CD8-positive, alpha-beta memory T cell (primary cell): ENCODE data around the gene KLF18. TPM values are rescaled to one million over a fixed set of nuclear protein-coding genes. Genes with fewer than 3 reads are reported as not detected.

Source experiments
- CTCF ChIA-PET: fragments of 350-600 bp; sonication (Branson Sonifier 250); formaldehyde crosslinking; loops from one replicate; lab custom pipeline; 2021; ENCODE audit warnings: antibody characterized with exemption; lab: Charles Lee
- POLR2A ChIA-PET: fragments of 350-600 bp; sonication (Branson Sonifier 250); formaldehyde crosslinking; loops from one replicate; lab custom pipeline; 2021; ENCODE audit warnings: antibody characterized with exemption; lab: Charles Lee
- DNase-seq, 5 donors: peaks; one replicate each; pipeline versions ENCODE4 v3.0.0 to v3.0.0-alpha.2; 2020 to 2022; ENCODE audit warnings: mixed read lengths in 1 of 5
- H3K27ac ChIP-seq: one replicate; pipeline ENCODE4 v1.7.0; 2013; ENCODE audit warnings: low read depth, mild to moderate bottlenecking, low read length, moderate library complexity
- H3K27me3 ChIP-seq: 2 replicates; pipeline ENCODE4 v1.7.0; 2013; ENCODE audit warnings: low read length, mild to moderate bottlenecking; ENCODE audit not compliant: insufficient read depth, poor library complexity, severe bottlenecking
- H3K36me3 ChIP-seq: 2 replicates; pipeline ENCODE4 v1.7.0; 2013; ENCODE audit warnings: mild to moderate bottlenecking, low read length, moderate library complexity; ENCODE audit not compliant: insufficient read depth
- H3K4me1 ChIP-seq: 2 replicates; pipeline ENCODE4 v1.7.0; 2013; ENCODE audit warnings: mild to moderate bottlenecking, low read length, moderate library complexity; ENCODE audit not compliant: insufficient read depth
- H3K4me3 ChIP-seq: 2 replicates; pipeline ENCODE4 v1.7.0; 2013; ENCODE audit warnings: mild to moderate bottlenecking, low read length
- H3K9me3 ChIP-seq: 2 replicates; pipeline ENCODE4 v1.7.0; 2013; ENCODE audit warnings: mild to moderate bottlenecking, low read length
- H3K27ac Mint-ChIP-seq, 8 donors: one replicate each; pipeline ENCODE4 v1.8.0; 2020 to 2021; ENCODE audit warnings: mixed read lengths in 8 of 8, mild to moderate bottlenecking in 6 of 8, inconsistent platforms in 3 of 8, moderate library complexity in 3 of 8
- H3K27me3 Mint-ChIP-seq, 2 donors: one replicate each; pipeline ENCODE4 v1.8.0; 2020 to 2021; ENCODE audit warnings: mixed read lengths in 2 of 2, mild to moderate bottlenecking in 1 of 2, moderate library complexity in 1 of 2
- H3K36me3 Mint-ChIP-seq, 3 donors: one replicate each; pipeline ENCODE4 v1.8.0; 2020 to 2021; ENCODE audit warnings: mixed read lengths in 3 of 3, inconsistent platforms in 1 of 3, mild to moderate bottlenecking in 1 of 3
- H3K4me1 Mint-ChIP-seq, 3 donors: one replicate each; pipeline ENCODE4 v1.8.0; 2020 to 2021; ENCODE audit warnings: mixed read lengths in 3 of 3, inconsistent platforms in 1 of 3, mild to moderate bottlenecking in 1 of 3
- H3K4me3 Mint-ChIP-seq, 7 donors: one replicate each; pipeline ENCODE4 v1.8.0; 2020 to 2021; ENCODE audit warnings: mixed read lengths in 7 of 7, mild to moderate bottlenecking in 6 of 7, moderate library complexity in 4 of 7, inconsistent platforms in 2 of 7
- H3K9me3 Mint-ChIP-seq, 5 donors: one replicate each; pipeline ENCODE4 v1.8.0; 2020 to 2022; ENCODE audit warnings: mixed read lengths in 5 of 5, mild to moderate bottlenecking in 3 of 5, moderate library complexity in 2 of 5, inconsistent platforms in 1 of 5
- polyA plus RNA-seq: library from polyadenylated mRNA; unstranded; fragments of 300-500 nt; fragmentation: Illumina TruSeq; gene quantifications from one replicate; pipeline ENCODE4 v1.2.3, GENCODE V29; 2021
- total RNA-seq, 2 experiments: library from RNA; stranded (reverse); gene quantifications; one replicate each; pipeline ENCODE4 v1.2.3, GENCODE V29; 2021

Gene KLF18
- total RNA-seq (not detected), polyA plus RNA-seq (not detected)

GRCh38 chr1:44141531-44141930 lies at the start of gene KLF18:
KLF18 (minus strand) TSS chr1:44141631; CDS start chr1:44141631, 0 bp downstream.
- DNase-seq: no peak
- H3K27ac Mint-ChIP-seq: no peak within 1 kb of the TSS
- POLR2A ChIA-PET: no interaction called here

GRCh38 chr1:44174630-44175029 lies 33.2 kb upstream of the KLF18 start:
- Histone ChIP-seq H3K27me3 (no peaks in the 10 kb centered on the region), H3K4me1 (no peaks in the 10 kb centered on the region), H3K27ac (no peak overlapping the region), H3K4me3 (no peak overlapping the region), H3K36me3 (no peaks in the 10 kb centered on the region), H3K9me3 (no peaks in the 10 kb centered on the region)
- ChIA-PET CTCF (no interaction called here), POLR2A (no interaction called here)
- Mint-ChIP-seq H3K4me1 (peaks cover 0 to 2% (median 0%) of the 10 kb centered on the region in 3 donors), H3K9me3 (peaks cover 0 to 3% (median 0%) of the 10 kb centered on the region in 5 donors), H3K4me3 (no peak overlapping the region), H3K27me3 (peaks cover 15 to 30% of the 10 kb centered on the region in 2 donors), H3K27ac (no peak overlapping the region), H3K36me3 (no peaks in the 10 kb centered on the region)
- DNase-seq: no peak

More at GRCh38 chr1:44141531-44141930, at the start of gene KLF18:
- Mint-ChIP-seq H3K9me3 (peaks cover 11 to 26% (median 20%) of the 10 kb centered on the region in 5 donors), H3K27me3 (peaks cover 16 to 33% of the 10 kb centered on the region in 2 donors), H3K4me1 (no peaks in the 10 kb centered on the region), H3K36me3 (peaks cover 0 to 16% (median 1%) of the 10 kb centered on the region in 3 donors), H3K4me3 (no peak within 1 kb of the TSS)
- Histone ChIP-seq H3K27me3 (no peaks in the 10 kb centered on the region), H3K36me3 (no peaks in the 10 kb centered on the region), H3K27ac (no peak within 1 kb of the TSS), H3K9me3 (no peaks in the 10 kb centered on the region), H3K4me3 (no peak within 1 kb of the TSS), H3K4me1 (no peaks in the 10 kb centered on the region)
- CTCF ChIA-PET: no interaction called here

GRCh38 chr1:44170281-44170823 lies 28.9 kb upstream of the KLF18 start:
- ChIA-PET POLR2A (no interaction called here), CTCF (no interaction called here)
- Mint-ChIP-seq H3K4me1 (peaks cover 4 to 7% (median 5%) of the 10 kb centered on the region in 3 donors), H3K9me3 (peaks cover 8 to 16% (median 10%) of the 10 kb centered on the region in 5 donors), H3K4me3 (no peak overlapping the region), H3K36me3 (no peaks in the 10 kb centered on the region), H3K27me3 (peaks cover 18 to 46% of the 10 kb centered on the region in 2 donors), H3K27ac (no peak overlapping the region)
- Histone ChIP-seq H3K9me3 (no peaks in the 10 kb centered on the region), H3K27me3 (no peaks in the 10 kb centered on the region), H3K36me3 (no peaks in the 10 kb centered on the region), H3K27ac (no peak overlapping the region), H3K4me1 (no peaks in the 10 kb centered on the region), H3K4me3 (no peak overlapping the region)
- DNase-seq: no peak

- Histone ChIP-seq H3K4me3 (no peak overlapping the region), H3K9me3 (no peaks in the 10 kb centered on the region), H3K27ac (no peak overlapping the region), H3K4me1 (no peaks in the 10 kb centered on the region), H3K36me3 (no peaks in the 10 kb centered on the region), H3K27me3 (no peaks in the 10 kb centered on the region)
- H3K27me3 Mint-ChIP-seq: peaks cover 15 to 43% of the 10 kb centered on the region in 2 donors
- peaks cover 4 to 7% (median 5%) of the 10 kb centered on the region in 3 donors for H3K4me1 Mint-ChIP-seq
- H3K4me3 Mint-ChIP-seq: no peak overlapping the region
- H3K27ac Mint-ChIP-seq: no peak overlapping the region
- no peak for DNase-seq
- ChIA-PET CTCF (no interaction called here), POLR2A (no interaction called here)
- H3K36me3 Mint-ChIP-seq: peaks cover 0 to 5% (median 3%) of the 10 kb centered on the region in 3 donors
- peaks cover 6 to 14% (median 10%) of the 10 kb centered on the region in 5 donors for H3K9me3 Mint-ChIP-seq
Observed at GRCh38 chr1:44168520-44169098, 27.2 kb upstream of the KLF18 start.

GRCh38 chr1:44161546-44161945 lies 20.1 kb upstream of the KLF18 start:
- H3K27ac ChIP-seq: no peak overlapping the region
- no peak for DNase-seq
- ChIA-PET CTCF (no interaction called here), POLR2A (no interaction called here)
- no peaks in the 10 kb centered on the region for H3K36me3 ChIP-seq
- Mint-ChIP-seq H3K36me3 (peaks cover 0 to 13% (median 3%) of the 10 kb centered on the region in 3 donors), H3K4me3 (no peak overlapping the region), H3K9me3 (peaks cover 0 to 5% (median 0%) of the 10 kb centered on the region in 5 donors), H3K4me1 (no peaks in the 10 kb centered on the region), H3K27me3 (peaks cover 3 to 5% of the 10 kb centered on the region in 2 donors), H3K27ac (no peak overlapping the region)
- H3K4me1 ChIP-seq: no peaks in the 10 kb centered on the region
- H3K4me3 ChIP-seq: no peak overlapping the region
- H3K9me3 ChIP-seq: no peaks in the 10 kb centered on the region
- H3K27me3 ChIP-seq: no peaks in the 10 kb centered on the region

GRCh38 chr1:44158871-44159270 lies 17.4 kb upstream of the KLF18 start:
- ChIA-PET CTCF (no interaction called here), POLR2A (no interaction called here)
- no peaks in the 10 kb centered on the region for H3K36me3 ChIP-seq
- H3K4me1 Mint-ChIP-seq: no peaks in the 10 kb centered on the region
- H3K27ac Mint-ChIP-seq: no peak overlapping the region
- H3K27ac ChIP-seq: no peak overlapping the region
- peaks cover 0 to 3% (median 0%) of the 10 kb centered on the region in 5 donors for H3K9me3 Mint-ChIP-seq
- no peaks in the 10 kb centered on the region for H3K4me1 ChIP-seq
- H3K4me3 ChIP-seq: no peak overlapping the region
- H3K36me3 Mint-ChIP-seq: peaks cover 0 to 8% (median 0%) of the 10 kb centered on the region in 3 donors
- DNase-seq: no peak
- H3K9me3 ChIP-seq: no peaks in the 10 kb centered on the region
- H3K27me3 Mint-ChIP-seq: no peaks in the 10 kb centered on the region
- H3K4me3 Mint-ChIP-seq: no peak overlapping the region
- no peaks in the 10 kb centered on the region for H3K27me3 ChIP-seq

GRCh38 chr1:44157903-44158302 lies 16.5 kb upstream of the KLF18 start:
- peaks cover 0 to 5% of the 10 kb centered on the region in 2 donors for H3K27me3 Mint-ChIP-seq

GRCh38 chr1:44154049-44154448 lies 12.6 kb upstream of the KLF18 start:
- DNase-seq: no peak
- ChIA-PET CTCF (no interaction called here), POLR2A (no interaction called here)
- no peaks in the 10 kb centered on the region for H3K36me3 Mint-ChIP-seq
- H3K9me3 ChIP-seq: no peaks in the 10 kb centered on the region
- H3K27ac Mint-ChIP-seq: no peak overlapping the region
- H3K4me1 ChIP-seq: no peaks in the 10 kb centered on the region
- no peaks in the 10 kb centered on the region for H3K36me3 ChIP-seq
- H3K4me3 ChIP-seq: no peak overlapping the region
- H3K27me3 Mint-ChIP-seq: peaks cover 11 to 28% of the 10 kb centered on the region in 2 donors
- H3K4me1 Mint-ChIP-seq: no peaks in the 10 kb centered on the region
- no peaks in the 10 kb centered on the region for H3K27me3 ChIP-seq
- H3K4me3 Mint-ChIP-seq: no peak overlapping the region
- no peaks in the 10 kb centered on the region for H3K9me3 Mint-ChIP-seq
- no peak overlapping the region for H3K27ac ChIP-seq

More at GRCh38 chr1:44157903-44158302, 16.5 kb upstream of the KLF18 start:
- Histone ChIP-seq H3K27me3 (no peaks in the 10 kb centered on the region), H3K36me3 (no peaks in the 10 kb centered on the region), H3K27ac (no peak overlapping the region), H3K9me3 (no peaks in the 10 kb centered on the region), H3K4me3 (no peak overlapping the region), H3K4me1 (no peaks in the 10 kb centered on the region)
- Mint-ChIP-seq H3K27ac (no peak overlapping the region), H3K4me3 (no peak overlapping the region), H3K4me1 (no peaks in the 10 kb centered on the region), H3K36me3 (peaks cover 0 to 8% (median 0%) of the 10 kb centered on the region in 3 donors), H3K9me3 (peaks cover 0 to 3% (median 0%) of the 10 kb centered on the region in 5 donors)
- ChIA-PET CTCF (no interaction called here), POLR2A (no interaction called here)
- DNase-seq: no peak
